Left ventricle myocardium superior (tissue), 1 donor: ENCODE results near the gene PITPNM1. TPM values are rescaled to one million over a fixed set of nuclear protein-coding genes. Genes with fewer than 3 reads are reported as not detected.
A peak's percentile ranks its signal among the peaks of the same experiment; 100 is the strongest.
"Not testable (repeated sequence)": the region's sequence is repeated elsewhere in the genome, so short reads cannot be mapped to it uniquely, and the experiment has no call there.

ENCODE experiments used
- ATAC-seq: fragments of 200-7000 bp; cut with Tn5 transposase; one replicate; pipeline ENCODE4 v1.9.1; 2020; ENCODE audit warnings: mild to moderate bottlenecking, moderate library complexity
- DNase-seq: peaks from one replicate; pipeline ENCODE4 v3.0.0-alpha.2; 2020
- intact Hi-C: fragments of 100-400 bp; cut with micrococcal nuclease; formaldehyde crosslinking; loops from one replicate; pipeline ENCODE4 v1.11.0; 2022
- total RNA-seq: library from RNA; stranded (reverse); fragmentation: NEBNext Ultra II Directional; extraction: Animal tissue kit (Norgen Biotek cat#: 25700); gene quantifications from one replicate; pipeline ENCODE4 v1.2.1, GENCODE V29; 2021
- donor health status: DM: no; HTN: yes; CAD: no; lungs with severe emphysema.

Gene PITPNM1
- total RNA-seq, 1 donor from 2014 or later: 45.5 TPM

GRCh38 chr11:67476692-67477091, 28.5 kb downstream of the PITPNM1 start:
- intact Hi-C loops, ATAC-seq: not testable (repeated sequence)

GRCh38 chr11:67472882-67473281, 32.3 kb downstream of the PITPNM1 start:
- DNase-seq: no peak
- intact Hi-C loops: no loop called here
- no peak for ATAC-seq

More at GRCh38 chr11:67476692-67477091, 28.5 kb downstream of the PITPNM1 start:
- DNase-seq: not testable (repeated sequence)

GRCh38 chr11:67470337-67471002, 34.7 kb downstream of the PITPNM1 start:
- intact Hi-C loops: no loop called here
- ATAC-seq (no peak), DNase-seq (no peak)

- no peak for ATAC-seq
- intact Hi-C loops: no loop called here
- DNase-seq: no peak
Observed at GRCh38 chr11:67469508-67469811, 35.7 kb downstream of the PITPNM1 start.

- intact Hi-C loops: no loop called here
- peak; percentile 90 for ATAC-seq
- peak; percentile 97 for DNase-seq
Observed at GRCh38 chr11:67468759-67469507, 36.2 kb downstream of the PITPNM1 start, which contains the start of gene TMEM134. Gene TMEM134 (minus strand): TSS chr11:67469251. CDS start chr11:67469192, 59 bp downstream.

GRCh38 chr11:67468456-67468758, 36.8 kb downstream of the PITPNM1 start:
- ATAC-seq: no peak
- DNase-seq: no peak

GRCh38 chr11:67468056-67468455, 37.1 kb downstream of the PITPNM1 start:
- no peak for DNase-seq
- no peak for ATAC-seq
- intact Hi-C loops: no loop called here

More at GRCh38 chr11:67468456-67468758, 36.8 kb downstream of the PITPNM1 start:
- intact Hi-C loops: no loop called here

GRCh38 chr11:67466962-67467771, 38.0 kb downstream of the PITPNM1 start:
- DNase-seq (no peak), ATAC-seq (no peak)
- intact Hi-C loops: no loop called here

GRCh38 chr11:67466367-67466766, 38.8 kb downstream of the PITPNM1 start:
- no peak for ATAC-seq
- intact Hi-C loops: no loop called here

GRCh38 chr11:67465530-67465929, 39.6 kb downstream of the PITPNM1 start:
- intact Hi-C loops, ATAC-seq, DNase-seq: not testable (repeated sequence)

More at GRCh38 chr11:67466367-67466766, 38.8 kb downstream of the PITPNM1 start:
- DNase-seq: no peak

GRCh38 chr11:67465189-67465510, 40.0 kb downstream of the PITPNM1 start:
- intact Hi-C loops: no loop called here
- DNase-seq: no peak
- ATAC-seq: no peak

GRCh38 chr11:67464411-67465188, 40.6 kb downstream of the PITPNM1 start:
- DNase-seq: peak; percentile 91
- intact Hi-C loops: no loop called here
- ATAC-seq: peak; percentile 72

- ATAC-seq: peak; percentile 17
- intact Hi-C loops: no loop called here
- peak; percentile 62 for DNase-seq
Observed at GRCh38 chr11:67463680-67464410, 41.3 kb downstream of the PITPNM1 start.

GRCh38 chr11:67463186-67463585, 42.0 kb downstream of the PITPNM1 start:
- DNase-seq (no peak), ATAC-seq (no peak)
- intact Hi-C loops: no loop called here

GRCh38 chr11:67458266-67458665, 46.9 kb downstream of the PITPNM1 start:
- intact Hi-C loops: no loop called here
- ATAC-seq (no peak), DNase-seq (no peak)

- DNase-seq (no peak), ATAC-seq (no peak)
- intact Hi-C loops: no loop called here
Observed at GRCh38 chr11:67457453-67457852, 47.7 kb downstream of the PITPNM1 start.

GRCh38 chr11:67456068-67456705, 49.0 kb downstream of the PITPNM1 start:
- intact Hi-C loops: no loop called here
- no peak for ATAC-seq
- DNase-seq: no peak

GRCh38 chr11:67455054-67455453, 50.1 kb downstream of the PITPNM1 start, which contains the start of gene CABP4:
Gene CABP4 (plus strand): TSS chr11:67455354. CDS start chr11:67455424, 70 bp downstream.
- intact Hi-C loops: no loop called here
- ATAC-seq (no peak), DNase-seq (no peak)
